ENCODE data around the gene FMN1.

- TF ChIP-seq GATA2 (IDR thresholded peaks at IDR 0.05; ENCODE audit: low read depth, low read length), result no peak
- no peak for TF ChIP-seq GATA3 (IDR thresholded peaks at IDR 0.05; ENCODE audit: low read depth, low read length)
Observed at GRCh38 chr15:33057845-33058244, 136.7 kb downstream of the FMN1 start.

Measured in SH-SY5Y (cell line).